DMS53 treated with DMSO at 0.1 percent for 48 hours (cell line): Measurements from ENCODE around the gene CCDC142.

Experiments
- DNase-seq: peaks from one replicate; lab custom pipeline; 2025; ENCODE audit not compliant: unreplicated experiment; lab: John Stamatoyannopoulos, UW

CCDC142 gene

DNA sequence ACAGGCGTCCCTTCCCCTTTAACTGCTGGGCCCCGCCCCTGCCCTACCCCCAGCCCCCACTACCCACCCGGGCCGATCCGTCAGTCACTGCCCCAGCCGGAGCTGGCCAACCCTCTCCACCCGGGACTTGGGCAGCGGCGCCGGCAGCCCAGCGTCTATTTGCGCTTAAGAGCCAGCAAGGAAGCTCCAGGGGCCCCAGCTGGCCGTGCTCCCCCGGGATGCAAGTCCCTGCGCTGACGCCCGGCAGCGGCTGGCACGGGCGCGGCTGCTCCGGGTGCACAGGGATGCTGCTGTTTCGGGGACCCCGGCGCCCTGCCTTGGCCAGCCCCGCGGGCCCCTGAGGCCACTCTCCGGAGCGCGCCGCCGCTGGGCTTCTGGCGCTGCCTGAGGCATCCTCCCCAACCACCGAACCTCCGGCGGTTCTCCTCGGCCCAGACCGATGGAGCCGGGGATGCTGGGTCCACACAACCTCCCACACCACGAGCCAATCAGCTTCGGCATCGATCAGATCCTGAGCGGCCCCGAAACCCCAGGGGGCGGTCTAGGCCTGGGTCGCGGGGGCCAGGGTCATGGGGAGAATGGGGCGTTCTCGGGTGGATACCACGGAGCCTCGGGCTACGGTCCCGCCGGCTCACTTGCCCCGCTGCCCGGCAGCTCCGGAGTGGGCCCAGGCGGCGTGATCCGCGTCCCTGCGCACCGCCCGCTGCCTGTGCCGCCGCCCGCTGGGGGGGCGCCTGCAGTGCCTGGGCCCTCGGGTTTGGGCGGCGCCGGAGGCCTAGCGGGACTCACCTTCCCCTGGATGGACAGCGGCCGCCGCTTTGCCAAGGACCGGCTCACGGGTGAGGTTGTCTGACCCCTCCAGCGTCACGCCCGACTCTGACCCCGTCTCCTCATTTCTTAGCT, 31.8 kb upstream of the CCDC142 start, which contains the start of gene TLX2:
Gene TLX2 (plus strand): TSS at position 83 of the 903 bp plus-strand sequence. CDS start 357 bp downstream, at position 440.
- no peak for DNase-seq

DNA sequence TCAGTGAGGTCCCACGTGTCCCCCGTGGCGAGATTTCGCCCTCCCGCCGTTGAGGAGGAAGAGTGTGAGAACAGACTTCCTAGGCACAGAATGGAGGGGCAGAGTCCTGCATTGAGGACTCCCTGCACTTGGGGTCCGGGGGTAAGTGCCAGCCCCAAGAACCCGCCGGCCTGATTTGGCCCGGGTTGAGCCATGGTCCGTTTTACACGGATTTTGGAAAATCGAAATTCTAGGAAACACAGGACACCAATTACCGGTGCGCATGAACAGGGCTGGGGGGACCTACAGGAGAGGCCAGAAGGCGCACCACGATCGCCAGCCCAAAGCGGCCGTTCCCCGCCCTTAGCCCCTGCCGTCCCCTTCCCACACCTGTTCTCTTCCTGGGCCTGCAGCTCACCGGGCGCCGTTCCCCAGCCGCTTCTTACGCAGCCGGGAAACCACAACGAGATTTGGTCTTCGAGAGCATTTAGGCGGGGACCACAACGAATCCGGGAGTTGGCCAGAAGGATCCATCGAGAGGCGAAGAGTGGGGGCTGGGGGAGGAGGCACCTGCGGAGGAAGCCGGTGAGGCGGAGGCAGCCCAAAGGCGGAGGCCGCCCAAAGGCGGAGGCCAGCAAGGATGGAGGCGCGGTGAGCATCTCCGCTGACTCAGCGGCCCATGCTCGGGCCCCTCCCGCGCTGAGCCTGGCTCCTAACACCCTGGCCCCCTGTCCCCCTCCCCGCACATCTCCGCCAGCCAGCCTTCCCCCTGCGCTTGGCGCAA, 31.0 kb upstream of the CCDC142 start:
- no peak for DNase-seq

DNA sequence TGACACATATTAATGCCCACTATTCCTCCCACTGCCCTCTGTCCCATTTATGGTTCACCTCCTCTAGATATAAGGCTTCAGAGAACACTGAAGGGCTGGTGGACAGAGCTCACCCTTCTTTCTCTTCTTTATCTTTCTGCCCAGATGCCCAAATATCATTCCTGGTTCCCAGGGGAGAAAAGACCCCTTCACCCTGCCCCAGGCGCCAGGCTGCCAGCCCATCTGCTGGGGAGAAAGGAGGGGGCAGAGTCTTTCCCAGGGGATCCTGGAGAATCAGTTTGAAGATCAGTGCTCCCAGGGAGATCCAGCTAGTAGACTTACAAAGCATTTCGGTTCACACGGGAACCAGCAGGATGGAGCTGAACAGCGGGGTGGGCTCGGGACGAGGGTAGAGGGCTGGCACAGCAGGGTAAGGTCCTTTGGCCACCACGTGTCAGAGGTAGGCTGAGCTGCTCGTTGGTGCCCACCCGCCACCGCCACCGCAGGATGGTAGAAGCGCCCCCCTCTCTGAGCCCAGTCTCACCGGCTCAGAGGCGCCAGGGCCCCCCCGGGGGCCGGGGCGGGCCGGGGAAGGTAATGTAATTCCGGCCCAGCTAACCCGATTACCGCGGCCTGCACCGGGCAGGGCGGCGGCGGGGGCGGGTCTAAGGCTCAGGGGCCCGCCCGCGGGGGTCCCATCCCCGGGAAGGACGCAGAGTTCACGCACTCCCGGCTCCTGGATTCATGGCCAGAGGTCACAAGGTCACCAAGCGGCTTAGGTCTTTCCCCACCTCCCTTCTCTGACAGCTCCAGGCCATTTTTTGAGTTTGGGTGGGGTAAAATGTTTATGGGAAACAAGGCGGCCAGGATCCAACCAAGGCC, 30.2 kb upstream of the CCDC142 start:
- DNase-seq = no peak

DNA sequence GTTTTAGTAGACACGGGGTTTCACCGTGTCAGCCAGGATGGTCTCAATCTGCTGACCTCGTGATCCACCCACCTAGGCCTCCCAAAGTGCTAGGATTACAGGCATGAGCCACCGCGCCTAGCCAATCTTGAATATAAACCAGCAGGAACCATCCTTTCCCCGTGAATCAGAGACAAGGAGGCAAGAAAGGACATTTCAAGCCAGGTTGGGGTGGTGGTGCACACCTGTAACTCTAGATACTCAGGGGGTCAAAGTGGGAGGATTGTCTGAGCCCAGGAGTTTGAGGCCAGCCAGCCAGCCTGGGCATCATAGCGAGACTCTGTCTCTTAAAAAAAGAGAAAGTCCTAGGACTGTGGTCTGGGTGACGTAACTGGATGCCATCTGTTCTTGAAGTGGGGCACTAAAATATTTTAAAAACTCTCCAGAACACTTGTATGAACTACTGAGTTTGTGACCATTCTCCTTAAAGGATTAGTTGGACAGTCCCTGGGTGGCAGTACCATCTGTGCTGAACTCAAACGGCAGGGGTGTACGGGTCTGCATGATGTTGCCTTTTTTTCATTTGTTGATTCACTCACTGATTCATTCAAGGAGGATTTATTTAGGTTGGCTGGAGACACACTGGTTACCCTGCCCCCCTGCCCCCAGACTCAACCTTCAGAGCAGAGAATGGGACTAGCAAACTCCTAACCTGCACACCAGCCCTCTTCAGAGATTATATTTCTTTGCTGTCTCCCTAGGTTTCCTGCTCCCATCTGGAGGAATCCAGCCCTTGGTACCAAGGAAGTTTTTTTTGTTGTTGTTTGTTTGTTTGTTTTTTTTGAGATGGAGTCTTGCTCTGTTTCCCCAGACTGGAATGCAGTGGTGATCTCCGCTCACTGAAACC, 28.5 kb upstream of the CCDC142 start:
- no peak for DNase-seq

DNA sequence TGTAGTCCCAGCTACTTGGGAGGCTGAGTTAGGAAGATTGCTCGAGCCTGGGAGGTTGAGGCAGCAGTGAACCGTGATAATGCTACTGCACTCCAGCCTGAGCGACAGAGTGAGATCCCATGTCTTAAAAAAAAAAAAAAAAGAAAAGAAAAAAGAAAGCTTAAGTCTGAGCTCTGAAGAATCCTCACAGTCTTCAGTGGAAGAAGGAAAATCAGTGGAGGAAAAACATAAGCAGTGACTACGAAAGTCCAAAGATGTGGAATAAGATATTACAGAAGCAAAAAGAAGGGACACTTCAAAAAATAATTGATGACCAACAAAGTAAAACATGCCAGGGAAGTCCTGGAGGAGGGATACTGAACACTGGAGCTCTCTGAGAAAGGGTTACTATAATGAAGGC, 27.5 kb upstream of the CCDC142 start:
- DNase-seq = no peak

DNA sequence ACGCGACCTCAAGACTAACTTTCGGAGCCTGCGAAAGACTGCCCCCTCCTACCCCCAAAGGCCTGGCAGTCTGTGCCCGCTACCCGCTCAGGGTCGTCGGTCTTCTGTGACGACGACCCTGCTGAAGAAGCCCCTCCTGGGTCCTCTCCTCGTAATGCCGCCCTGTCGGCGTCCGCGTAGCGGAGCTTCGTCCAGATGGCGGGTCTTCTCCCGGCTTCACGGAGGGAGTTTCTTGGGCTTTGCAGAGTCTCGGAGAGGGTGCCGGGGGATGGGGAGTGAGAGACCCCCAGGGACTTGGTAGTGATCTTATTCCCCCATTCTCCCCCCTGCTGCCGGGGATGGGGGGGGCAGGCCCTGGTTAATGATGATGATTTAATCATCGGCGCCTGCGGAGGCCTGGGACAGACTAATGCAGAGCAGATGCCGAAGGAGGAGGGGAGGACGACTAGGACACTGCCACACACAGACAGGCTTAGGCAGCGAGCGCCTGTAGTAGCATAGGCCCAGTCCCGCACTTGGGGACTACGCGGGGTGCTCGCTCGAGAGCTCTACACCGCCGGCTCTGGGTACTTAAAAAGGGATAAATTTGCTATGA, 25.2 kb upstream of the CCDC142 start:
- DNase-seq = peak; percentile 18

DNA sequence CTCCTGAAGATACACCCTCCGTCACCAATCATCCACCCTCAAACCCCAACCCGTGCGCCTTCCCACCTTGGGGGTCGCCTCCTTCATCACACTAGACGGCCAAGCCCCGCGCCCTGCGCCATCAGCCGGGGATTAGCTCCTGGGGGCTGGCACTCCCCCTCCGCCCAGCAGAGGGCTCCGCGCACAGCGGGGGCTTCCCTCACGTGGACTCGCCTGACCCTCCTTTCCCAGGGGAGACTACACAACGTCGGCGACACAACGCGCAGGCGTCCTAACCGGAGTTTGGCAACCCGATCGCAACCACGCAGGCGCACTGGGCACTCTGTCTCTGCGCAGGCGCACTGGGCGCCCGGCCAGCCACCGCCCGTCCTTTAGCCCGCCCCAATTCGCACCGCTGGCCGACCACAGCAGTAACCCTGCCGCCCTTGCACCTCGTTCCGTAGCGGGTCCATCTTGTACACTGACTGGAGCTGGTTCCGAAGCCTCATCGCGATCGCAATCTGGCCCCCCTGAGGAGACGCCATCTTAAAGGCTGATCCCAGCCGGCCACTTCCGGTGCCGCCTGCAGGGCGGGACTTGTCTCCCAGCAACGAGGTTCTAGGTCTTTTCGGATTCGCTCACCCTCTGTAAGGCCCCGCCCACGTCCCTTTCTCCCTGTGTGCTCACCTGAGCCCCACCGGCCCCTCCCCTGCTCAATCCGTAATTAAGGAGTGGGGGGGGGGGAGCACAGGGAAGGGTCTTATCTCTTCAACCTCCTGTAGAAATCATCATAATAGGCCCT, 24.5 kb upstream of the CCDC142 start, which contains the start of gene PCGF1:
Gene PCGF1 (minus strand): TSS at position 551 of the 781 bp plus-strand sequence. CDS start 27 bp downstream, at position 524.
- peak; percentile 96 for DNase-seq

DNA sequence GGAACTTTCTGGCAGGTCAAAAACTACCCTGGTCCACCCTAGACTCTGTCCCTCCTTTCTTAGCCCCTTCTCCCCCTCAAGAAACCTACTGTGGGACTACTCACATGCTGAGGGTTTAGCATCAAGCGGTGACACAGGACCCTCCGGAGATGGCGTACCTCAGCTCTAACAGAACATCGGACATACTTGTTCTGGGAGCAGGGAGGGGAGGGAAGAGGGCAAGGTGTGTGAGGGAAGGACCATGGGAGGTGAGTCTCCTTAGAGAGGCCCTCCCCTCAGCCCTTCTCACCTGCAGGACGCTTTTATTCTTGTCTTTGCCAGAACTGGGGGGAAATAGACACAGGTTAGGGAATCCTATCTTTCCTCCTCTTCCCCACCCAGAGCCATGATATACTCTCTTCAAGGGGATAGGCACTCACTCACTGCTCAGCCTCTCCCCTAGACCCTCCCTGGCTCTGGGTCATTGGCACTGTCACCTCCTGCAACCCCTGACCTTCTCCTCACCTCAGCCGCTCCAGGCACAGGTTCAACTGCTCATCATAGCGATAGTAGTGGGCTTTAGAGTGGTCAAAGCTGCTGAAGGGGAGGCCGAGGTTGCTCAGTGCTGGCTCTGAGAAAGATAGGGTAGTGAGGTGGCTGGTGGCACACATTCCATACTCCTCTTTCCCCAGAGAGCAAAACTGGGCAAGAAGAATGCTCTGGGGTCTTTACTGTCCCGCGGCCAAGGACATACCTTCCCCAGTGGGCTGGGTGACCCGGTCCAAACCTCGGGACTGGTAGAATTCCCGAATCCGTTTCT, 22.8 kb upstream of the CCDC142 start:
- DNase-seq = no peak

DNA sequence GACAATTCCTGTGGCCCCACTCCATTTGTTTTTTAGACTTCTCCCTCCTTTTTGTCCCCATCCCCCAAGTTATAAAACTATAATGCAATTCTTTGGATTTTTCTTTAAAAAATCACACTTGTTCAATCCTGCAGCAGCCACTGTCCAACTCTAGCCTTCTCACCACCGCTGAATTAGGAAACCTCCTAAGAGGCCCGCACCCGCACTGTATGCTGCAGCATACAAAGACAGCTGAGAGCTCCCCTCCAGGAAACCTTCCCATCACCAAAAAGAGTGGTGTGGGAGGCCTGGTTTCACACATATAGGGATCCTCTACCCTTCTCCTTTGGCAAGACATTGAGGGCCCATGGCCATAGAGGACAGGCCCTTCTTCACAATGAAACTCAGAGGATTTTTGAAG, 21.8 kb upstream of the CCDC142 start:
- no peak for DNase-seq

DNA sequence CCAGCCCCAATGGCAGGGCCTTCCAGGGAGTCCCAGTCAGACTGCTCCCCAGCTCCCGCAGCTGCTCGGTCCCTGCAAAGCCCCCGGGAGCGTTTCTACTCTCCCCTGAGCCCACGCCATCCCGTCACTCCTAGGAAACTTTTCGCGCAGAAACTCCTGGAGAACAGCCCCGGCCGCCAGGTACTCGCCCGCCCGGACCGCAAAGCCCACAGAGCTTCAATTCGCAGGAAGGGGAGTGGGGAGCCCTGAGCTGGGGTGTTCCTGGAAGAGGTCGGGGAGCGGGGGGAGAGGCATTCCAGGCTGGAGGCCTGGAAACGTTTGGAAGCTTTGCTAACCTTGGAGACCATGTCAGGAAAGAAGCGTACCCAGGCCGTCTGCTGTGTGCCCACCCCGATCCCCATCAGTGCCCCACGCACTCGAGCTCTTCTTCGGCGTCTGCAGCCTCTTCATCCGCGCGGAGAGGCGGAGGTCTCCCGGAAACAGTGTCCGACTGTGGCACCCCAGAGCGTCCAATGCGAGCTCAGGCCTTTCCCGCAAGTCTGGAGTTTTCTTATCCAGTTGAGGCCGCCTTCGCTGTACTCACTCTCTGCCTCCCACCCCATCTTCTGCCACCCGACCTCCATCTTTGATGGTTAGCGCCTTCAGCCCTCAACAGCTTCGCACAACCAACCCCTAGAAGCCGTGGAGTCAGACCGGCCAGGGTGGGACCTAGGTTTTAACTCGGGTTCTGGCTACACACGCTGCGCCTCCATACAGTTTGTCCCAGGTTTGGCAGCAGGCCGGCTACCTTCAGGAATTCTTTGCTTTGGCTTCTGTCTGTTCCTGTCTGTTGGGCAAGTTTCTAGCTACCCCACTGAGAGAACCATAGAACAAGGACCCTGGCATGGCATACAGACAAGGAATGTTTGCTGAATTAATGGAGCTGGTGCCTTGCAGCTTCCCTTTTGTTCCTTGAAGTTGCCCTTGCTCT, 21.0 kb upstream of the CCDC142 start:
- DNase-seq = no peak

DNA sequence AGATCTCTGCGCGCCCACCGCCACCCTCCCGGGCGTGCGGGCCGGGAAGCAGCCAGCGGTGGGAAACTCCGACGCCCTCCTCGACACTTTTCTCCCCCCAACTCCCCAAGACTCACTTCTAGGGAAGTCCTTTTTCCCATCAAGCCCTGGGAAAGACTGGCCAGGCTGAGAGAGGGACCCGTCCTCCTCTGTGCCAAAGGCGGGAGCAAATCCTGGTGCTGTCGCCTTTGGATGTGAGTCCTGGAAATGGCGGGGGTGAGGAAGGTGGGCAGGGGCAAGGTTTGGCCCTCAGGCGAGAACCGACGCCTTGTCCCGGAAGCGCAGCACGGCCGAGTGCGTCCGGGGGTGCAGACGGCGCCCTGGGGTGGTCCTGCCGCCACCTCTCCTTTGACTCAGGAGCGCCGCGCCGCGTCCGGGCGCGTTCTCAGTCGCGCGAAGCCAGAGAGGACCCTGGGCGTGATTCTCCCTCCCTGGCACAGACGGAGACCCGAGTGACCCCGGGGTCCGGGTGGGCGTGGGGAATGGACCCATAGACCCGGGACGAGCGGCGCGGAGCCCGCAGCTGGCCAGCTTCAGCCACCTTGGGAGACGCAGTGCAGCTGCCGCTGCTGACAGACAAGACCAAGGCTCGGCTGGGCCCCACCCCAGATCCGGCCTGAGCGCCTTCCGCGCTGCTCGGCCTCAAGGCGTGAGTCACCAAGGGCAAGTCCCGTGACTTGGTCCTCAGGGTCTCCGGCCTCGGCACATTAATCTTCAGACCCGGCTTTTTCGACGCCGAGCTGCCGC, 20.1 kb upstream of the CCDC142 start:
- peak; percentile 37 for DNase-seq

DNA sequence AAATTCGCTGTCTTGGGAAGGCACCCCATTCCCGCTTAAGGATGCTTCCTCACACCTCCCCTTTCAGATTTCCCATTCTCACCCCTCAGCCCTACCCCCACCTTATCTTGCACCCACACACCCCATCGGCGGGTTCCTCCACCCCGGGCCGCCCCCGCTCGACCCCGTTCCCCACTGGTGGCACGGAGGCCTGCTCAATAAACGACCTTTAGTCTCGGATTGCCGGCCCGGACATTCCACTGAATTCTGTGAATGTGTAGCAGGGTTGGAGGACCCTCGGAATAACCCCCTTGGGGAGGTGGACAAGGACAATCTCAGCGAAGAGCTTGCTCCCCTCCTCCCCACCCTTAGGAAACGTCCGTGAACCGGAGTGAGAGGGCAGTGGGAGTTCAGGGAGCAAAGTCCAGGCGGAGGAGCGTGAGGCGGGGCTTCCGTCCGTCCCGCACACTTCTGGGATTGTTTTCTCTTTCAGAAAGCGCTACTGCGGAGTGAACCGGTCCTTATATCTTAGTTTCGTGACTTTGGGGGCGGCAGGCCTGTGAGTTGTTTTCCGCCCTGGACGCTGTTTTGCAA, 19.4 kb upstream of the CCDC142 start:
- peak; percentile 23 for DNase-seq

DNA sequence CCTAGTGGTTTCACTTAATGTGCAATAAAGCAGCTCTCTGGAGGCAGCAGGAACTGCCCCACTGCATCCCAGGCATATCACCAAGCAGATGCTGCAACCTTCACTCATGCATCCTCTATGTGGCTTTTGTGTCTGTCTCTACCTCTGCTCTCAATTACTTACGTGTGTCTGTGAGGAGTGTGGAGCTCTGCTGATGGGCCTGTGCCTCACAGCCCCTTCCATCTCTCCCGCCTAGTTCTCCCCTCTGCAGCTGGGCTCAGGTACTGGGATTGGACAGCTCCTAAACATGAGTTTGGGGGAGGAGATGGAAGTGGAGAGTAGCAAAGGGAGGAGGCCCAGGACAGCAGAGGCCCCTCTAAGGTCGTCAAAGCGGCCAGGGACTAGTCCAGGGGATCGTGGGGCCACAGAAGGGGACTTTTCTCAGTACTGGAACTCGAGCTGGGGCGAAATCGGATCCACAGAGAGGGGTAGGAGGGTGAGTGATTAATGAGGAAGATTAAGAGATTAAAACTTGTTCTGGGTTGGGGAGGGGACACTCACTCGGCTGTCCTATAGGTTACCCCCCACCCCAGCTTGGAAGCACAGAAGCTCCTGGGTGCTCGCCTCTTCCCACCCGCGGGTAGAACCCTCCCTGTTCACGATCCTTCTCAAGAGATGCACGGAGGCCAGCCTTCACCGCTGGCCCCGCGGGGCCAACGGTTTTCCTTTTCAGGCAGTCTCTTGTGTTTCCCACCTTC, 18.7 kb upstream of the CCDC142 start:
- DNase-seq = no peak

DNA sequence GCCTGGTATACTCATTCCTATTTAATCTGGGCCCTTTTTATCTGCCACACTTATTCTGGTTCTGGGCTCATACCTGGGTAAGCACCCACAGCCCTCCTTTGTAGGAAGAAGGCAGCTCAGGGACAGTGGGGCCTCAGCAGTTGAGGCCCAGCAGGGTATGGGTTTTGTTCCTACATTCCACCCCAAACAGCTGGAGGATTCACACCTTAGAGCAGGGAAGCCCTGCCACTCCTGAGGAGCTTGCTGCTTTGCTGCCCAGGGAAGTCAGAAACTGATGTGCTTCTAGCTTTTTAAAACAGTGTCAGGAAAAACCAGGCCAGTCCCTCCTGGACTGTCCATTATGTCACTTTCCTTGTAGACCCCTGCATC, 17.8 kb upstream of the CCDC142 start:
- DNase-seq = no peak

DNA sequence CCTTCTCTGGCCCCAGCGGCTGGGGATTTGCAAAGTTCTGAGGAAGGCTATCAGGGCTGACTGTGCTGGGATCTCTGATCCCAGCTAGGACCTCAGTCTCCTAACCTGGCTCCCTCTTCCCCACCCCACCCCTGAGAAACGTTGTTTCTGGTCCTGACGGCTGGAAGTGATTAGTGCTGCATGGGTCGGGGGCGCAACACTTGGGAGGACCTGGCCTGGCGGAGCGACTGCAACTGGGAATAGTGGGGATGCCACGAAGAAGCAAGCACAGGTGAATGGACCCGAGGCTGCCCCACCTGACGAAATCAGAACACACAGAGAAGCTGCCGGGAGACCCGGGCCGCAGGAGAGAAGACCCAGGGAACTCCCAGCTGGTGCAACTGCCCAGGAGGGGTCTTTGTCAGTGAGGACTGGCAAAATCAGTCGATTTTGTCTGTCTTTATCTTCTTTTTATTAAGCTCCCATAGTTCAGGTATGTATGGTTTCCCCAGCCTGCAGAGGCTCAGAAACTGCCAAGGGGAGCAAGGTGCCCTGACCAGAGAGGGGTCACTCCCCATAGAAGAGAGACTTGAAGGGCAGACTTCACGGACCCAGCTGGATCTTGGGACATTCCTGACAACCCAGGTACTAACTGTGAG, 17.3 kb upstream of the CCDC142 start:
- DNase-seq = no peak
